NCI-H1048 (cell line): ENCODE measurements around the gene ANKRD35.

ENCODE experiments used
- DNase-seq: peaks from one replicate; lab custom pipeline; 2025; lab: John Stamatoyannopoulos, UW

Gene ANKRD35

DNA sequence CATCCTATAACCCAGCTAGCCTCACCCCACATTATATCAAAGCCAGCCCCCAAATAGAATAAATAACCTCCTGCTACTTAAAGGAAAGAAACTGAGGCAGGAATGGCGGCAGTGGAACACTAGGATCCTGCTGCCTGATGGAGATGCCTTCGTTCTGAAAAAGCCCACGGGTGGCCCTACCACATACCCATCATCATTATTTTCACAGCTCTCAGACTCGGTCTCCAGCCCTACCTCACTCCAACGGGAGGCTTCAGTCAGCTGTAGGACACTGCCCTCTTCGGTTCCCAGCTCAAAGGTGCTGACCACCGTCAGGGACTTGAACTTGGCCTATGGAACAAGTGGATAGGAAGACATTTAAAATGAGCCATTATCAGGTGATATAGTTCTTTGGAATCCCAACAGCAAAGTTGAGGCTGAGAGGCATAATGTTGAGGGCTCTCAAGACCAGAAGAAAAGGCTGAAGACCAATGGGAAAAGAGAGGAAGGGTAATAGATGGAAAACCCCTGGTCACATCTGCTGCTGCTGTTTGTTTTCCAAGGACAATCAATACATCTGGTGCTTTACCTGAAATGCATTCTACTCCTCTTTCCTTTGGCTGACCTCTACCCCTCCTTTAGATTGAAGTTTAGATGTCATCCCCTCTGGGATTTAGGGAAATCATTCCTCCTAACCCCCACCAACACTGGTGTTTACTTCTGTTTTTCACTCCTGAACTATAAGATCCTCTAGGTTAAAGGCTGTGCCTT lies 7.8 kb upstream of the ANKRD35 start:
- DNase-seq = no peak

- DNase-seq = no peak
These were observed 6.9 kb upstream of the ANKRD35 start for GRCh38 chr1:145892486-145893087.

- DNase-seq = peak; percentile 94
These were observed 6.2 kb upstream of the ANKRD35 start for GRCh38 chr1:145891587-145892485.

GRCh38 chr1:145891143-145891542 lies 5.5 kb upstream of the ANKRD35 start:
- DNase-seq = no peak

DNA sequence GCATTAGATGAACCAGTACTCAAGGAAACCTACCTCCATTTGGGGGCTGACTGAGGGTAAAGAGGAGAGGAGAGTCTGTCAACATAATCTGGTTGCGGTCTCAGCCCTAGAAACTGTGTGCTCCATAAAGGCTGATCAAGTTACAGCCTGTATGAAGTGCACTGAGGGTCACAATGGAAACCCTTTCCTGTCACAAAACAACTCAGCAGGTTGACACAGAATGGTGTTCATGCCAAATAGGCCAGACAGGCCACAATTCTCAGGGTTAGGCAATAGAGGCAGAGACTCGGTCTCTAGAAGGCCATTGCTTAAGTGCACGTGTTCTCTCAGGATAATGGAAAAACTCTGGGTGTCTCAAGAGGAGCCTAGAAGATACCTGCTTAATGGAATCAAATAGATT lies 4.1 kb upstream of the ANKRD35 start:
- DNase-seq = no peak

DNA sequence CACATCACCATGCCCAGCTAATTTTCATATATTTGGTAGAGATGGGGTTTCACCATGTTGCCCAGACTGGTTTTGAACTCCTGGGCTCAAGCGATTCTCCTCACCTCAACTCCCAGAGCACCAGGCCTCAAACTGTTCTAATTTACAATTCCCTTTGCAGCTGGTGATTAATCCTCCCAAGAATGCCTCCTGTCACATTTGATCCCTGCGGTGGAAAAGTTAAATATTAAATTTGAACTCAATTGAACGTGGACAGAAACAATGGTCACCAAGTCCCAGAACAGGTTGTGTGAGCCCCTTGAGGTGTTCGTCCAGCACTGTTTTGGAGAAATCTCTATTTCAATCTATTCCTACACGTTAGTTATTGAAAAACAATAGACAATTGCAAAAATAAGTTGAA lies 2.0 kb upstream of the ANKRD35 start:
- DNase-seq = no peak

GRCh38 chr1:145886816-145887215 lies 1.1 kb upstream of the ANKRD35 start:
- no peak for DNase-seq

- DNase-seq = no peak
These were observed 724 bp upstream of the ANKRD35 start for GRCh38 chr1:145886390-145886789.

DNA sequence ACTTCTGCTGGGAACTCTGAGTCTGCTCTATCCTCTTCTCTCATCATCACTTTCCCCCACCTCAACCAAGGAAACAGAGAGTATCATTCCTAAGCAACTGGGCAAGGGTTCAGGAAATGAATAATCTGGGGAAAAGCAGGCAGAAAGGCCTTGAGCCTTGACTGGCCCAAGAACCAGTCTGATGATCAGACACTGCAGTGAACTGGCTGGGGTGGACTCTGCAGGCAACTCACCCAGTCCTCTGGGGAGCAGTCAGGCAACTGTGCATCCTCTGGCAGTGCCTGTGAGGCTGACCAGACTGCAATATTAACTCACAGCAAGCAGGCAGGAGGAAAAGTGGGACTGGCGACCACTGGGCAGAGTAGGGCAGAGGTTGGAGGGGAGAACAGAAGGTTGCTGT lies 991 bp downstream of the ANKRD35 start:
- no peak for DNase-seq

DNA sequence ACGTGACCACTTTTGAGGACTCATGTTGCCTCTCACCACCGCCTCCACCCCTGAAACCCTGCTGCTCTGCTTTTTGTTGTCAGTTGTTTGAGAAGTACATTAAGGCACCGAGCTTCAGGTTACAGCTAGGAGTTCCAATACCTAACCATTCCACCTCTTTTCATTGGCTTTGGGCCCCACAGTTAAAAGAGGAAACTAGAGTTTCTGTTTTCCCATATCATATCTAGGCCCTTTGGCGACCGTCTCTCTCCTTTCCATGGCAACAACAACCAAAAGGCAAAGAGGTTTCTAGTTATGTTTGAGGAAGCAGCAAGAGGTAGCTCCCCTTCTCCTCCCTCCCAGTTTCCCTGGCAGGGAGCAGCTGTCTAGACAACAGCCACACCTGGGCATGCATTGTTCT lies 5.9 kb downstream of the ANKRD35 start:
- DNase-seq = no peak

DNA sequence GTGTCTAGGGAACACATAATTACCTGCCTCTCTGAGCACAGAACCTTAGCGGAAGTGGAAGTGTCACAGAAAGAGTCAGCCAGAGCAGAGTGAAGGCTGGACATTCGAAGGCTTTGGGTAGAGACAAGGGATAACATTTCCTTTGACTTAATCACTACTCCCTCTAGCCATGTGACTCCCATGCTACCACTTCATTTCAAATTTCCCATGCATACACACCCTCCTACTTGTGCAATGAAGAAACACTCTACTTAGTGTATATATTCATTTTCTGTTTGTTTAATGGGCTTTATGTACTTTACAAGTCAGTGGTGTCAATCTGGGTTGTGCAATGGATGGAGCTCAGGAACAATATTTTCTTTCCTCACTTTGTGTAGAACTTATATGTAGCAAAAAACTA lies 6.9 kb downstream of the ANKRD35 start:
- DNase-seq = no peak

DNA sequence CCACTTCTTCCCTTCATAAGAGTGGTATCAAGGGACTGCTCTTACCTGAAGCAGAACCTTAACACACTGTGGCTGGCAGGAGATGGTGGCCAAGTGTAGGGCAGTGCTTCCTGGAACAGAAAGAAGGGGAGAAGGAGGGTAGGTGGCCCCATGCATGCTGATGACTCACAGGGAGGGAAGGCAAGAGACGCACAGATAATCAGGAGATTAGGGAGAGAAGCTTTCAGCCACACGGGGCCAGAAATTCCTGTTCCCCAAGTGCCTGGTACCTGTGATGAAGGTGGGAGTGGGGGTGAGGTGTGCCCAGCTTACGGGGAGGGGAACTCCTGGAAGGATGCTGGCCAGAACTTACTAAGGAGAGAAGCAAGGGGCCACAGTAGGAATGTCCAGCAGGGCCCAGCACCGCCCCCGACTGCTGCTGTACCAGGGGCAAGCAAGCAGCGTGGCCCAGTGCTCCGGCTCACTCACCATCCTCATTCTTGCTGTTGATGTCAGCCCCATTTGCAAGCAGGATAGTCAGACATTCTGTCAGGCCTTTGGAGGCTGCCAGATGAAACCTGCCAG lies 7.7 kb downstream of the ANKRD35 start:
- no peak for DNase-seq

DNA sequence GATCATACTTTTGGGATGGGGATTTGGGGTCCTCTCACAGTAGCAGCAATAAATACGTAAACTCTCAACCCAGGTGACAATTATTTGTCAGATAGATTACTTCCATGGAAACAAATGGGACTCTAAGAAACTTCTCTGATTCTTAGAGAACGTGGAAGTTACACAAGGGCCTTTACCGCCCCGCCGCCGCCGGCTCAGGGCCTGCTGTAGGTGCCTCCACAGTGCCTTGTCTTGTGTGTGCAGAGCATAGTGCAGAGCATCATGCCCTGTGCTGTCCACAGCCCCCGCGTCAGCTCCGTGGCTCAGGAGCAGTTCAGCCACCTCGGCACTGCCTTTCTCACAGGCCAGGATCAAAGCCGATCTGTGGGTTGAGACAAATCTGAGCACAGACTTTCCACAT lies 11.0 kb downstream of the ANKRD35 start:
- DNase-seq = no peak

DNA sequence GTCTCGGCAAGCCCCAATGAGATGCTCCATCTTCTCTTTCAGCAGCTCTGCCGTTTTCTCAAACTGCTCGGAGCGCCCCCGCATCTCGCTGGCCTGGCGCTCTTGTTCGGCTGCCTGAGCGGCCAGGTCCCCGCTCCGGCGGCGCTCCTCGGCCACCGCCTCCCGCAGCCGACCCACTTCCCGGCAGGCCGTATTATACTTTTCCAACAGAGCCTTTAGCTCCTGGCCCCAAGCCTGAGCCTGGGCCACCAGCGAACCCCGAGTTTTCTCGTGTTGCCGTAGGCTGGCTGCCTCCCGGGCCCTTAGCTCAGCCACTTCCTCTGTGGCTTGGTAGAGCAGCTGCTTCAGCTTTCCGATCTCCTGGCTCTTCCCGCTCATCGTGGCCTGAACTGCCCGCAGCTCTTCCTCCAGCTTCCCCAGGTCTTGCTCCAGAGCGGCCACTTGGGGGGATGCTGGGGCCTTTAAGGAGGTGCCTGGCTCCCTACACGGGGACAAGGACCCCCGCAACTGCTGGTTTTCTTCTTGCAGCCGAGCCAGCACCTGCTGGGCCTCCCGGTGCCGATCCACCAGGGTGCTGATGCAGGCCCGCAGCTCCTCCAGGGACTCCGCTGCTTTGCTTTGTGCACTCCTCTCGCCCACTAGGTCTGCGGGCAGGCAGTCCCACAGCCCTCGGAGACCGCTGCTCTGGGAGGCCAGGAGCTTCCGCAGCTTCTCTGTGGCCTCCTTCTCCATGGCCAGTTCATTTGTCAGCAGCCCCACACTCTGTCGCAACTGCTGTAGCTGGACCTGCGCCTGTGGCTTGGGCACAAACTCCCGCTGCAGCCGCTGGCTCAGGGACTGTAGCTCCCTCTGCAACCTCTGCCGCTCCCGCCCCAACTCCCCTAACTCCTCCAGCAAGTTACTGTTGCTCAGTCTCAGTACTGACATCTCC lies 13.4 kb downstream of the ANKRD35 start:
- DNase-seq = no peak

DNA sequence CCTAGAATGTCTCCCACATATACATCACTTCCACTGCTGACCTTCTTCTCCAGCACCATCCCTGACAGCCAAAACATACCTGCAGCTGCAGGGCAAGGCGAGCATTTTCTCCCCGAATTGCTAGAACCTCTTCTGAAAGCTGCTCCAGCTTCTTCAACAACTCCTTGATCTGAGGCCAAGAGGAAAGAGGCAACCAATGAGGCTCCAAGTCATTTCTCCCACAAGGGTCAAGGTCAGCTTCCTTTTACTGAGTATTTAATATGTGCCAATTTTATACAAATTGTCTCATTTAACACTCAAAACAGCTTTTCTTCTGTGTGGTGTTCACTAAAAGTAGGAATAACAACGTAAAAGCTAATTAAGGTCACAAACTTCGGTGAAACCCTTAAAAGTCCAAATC lies 17.4 kb downstream of the ANKRD35 start:
- no peak for DNase-seq

- DNase-seq = no peak
These were observed 22.2 kb downstream of the ANKRD35 start for GRCh38 chr1:145863282-145864018.

DNA sequence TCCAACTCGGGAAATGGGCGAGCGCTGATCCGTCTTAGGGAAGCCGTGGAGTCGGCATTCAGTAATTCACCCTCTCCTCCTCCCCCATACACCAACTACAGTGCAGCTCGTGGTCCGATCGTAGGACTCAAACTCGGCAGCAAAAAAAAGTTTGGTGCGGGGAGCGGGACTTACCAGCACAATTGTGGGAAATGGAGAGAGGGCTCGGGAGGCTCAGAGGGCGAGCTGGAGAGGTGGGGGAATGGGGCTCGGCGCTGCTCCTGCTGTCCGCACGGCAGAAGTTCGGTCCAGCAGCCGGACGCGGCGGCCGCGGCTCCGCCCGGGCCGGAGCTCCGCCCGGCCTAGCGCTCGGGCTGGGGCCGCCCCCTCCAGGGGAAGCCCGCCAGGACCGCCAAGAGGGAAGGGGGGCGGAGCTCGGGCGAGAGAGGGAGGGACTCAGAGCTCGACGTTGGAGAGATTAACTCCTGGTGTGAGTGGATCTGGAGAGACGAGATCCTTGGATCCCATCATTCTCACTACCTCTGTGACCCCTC lies 26.1 kb downstream of the ANKRD35 start:
- peak; percentile 68 for DNase-seq

- peak; percentile 93 for DNase-seq
These were observed 26.7 kb downstream of the ANKRD35 start, which contains the start of gene PIAS3 for GRCh38 chr1:145858901-145859490. Gene PIAS3 (minus strand): TSS chr1:145859081. CDS start chr1:145858990, 91 bp downstream.

DNA sequence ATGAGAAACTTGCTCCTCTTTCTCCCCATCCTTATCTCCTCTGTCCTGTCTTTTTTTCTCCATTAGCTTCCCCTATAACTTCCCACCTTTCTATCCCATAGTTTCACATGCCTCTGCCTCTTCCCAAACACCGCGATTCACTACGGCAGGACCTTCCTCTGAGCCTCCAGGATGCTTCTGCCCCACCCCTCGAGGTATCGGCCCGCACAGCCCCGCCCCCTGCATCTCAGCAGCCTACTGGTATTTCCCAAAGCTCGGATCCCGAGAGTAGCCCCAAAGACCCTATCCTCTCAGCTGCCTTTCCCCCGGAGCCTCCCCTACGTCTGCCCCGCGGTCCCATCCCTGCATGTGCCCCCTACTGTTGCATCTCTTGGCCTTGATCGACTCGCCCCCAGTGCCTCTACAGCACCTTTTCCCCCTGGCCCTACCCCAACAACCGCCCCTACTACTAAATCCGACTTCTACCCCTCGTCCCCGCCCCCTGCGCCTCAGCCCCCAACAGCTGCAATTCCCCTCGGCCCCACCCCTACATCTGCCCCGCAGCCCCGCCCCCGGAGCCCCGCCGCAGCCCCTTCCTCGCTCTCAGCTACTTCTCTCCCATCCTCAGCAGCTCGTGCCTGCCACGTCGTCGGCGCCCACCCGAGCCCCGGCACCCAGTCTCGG lies 27.3 kb downstream of the ANKRD35 start:
- no peak for DNase-seq
